HCT116 (cell line): Measurements from ENCODE around the gene TLX2. TPM values are rescaled to one million over a fixed set of nuclear protein-coding genes. Genes with fewer than 3 reads are reported as not detected.

ENCODE experiments used
- ATAC-seq: fragments of 200-7000 bp; cut with Tn5 transposase; 2 replicates; pipeline ENCODE4 v1.9.1; 2020; ENCODE audit warnings: mild to moderate bottlenecking, moderate library complexity
- BruUV-seq: library from RNA; stranded (reverse); fragments of 400-500 nt; replicated peaks from 2 replicates; lab custom pipeline; 2021; lab: Mats Ljungman, UMichigan
- CTCF ChIA-PET: fragments of 300-600 bp; sonication (Branson Sonifier 250); formaldehyde crosslinking; loops from one replicate; lab custom pipeline; 2021; ENCODE audit warnings: antibody characterized with exemption; lab: Charles Lee
- POLR2A ChIA-PET: fragments of 300-600, 350-600 bp; sonication (Branson Sonifier 250); formaldehyde crosslinking; loops from one replicate; lab custom pipeline; 2021; ENCODE audit warnings: antibody characterized with exemption; lab: Charles Lee
- RAD21 ChIA-PET, 2 experiments: fragments of 300-600 bp; sonication (Branson Sonifier 250); formaldehyde crosslinking; loops; one replicate each; lab custom pipeline; 2023; ENCODE audit warnings: low total read pairs in 2 of 2; ENCODE audit not compliant: uncharacterized antibody in 2 of 2, unreplicated experiment in 2 of 2, low non-redundant PET in 1 of 2; lab: Charles Lee
- DNase-seq: peaks from one replicate; pipeline ENCODE4 v3.0.0-alpha.2; 2010; ENCODE audit warnings: low read depth, low spot score
- H2AFZ ChIP-seq: fragments of 200-600 bp; shearing (Covaris generic), sonication (generic); 2 replicates; pipeline ENCODE4 v1.6.1; 2017; ENCODE audit warnings: low read depth, mixed run types, mixed read lengths, antibody characterized with exemption, low read length; ENCODE audit not compliant: poor library complexity, severe bottlenecking
- H3K27ac ChIP-seq: 2 replicates; pipeline ENCODE4 v1.5.1; 2012; ENCODE audit warnings: low read depth, low read length
- H3K27me3 ChIP-seq: fragments of 200-600 bp; sonication (generic); 2 replicates; pipeline ENCODE4 v1.6.1; 2016; ENCODE audit warnings: mixed run types, low read length, mixed read lengths; ENCODE audit not compliant: insufficient read depth
- H3K36me3 ChIP-seq, 2 experiments: fragments of 200-500 bp in 1 of 2; fragments of 200-600 bp in 1 of 2; sonication (Bioruptor generic) in 1 of 2; sonication (generic) in 1 of 2; 2 replicates each; pipeline versions ENCODE4 v1.5.1 to v1.6.1; 2014 to 2016; ENCODE audit warnings: low read length in 2 of 2, inconsistent platforms in 1 of 2, mixed read lengths in 1 of 2, mixed run types in 1 of 2; ENCODE audit not compliant: insufficient read depth in 2 of 2, control insufficient read depth in 1 of 2
- H3K4me1 ChIP-seq, 2 experiments: fragments of 200-600 bp in 1 of 2; sonication (generic) in 1 of 2; 2 replicates each; pipeline versions ENCODE4 v1.5.1 to v1.6.1; 2012 to 2017; ENCODE audit warnings: low read length in 2 of 2, inconsistent platforms in 1 of 2, mild to moderate bottlenecking in 1 of 2, mixed read lengths in 1 of 2, mixed run types in 1 of 2, moderate library complexity in 1 of 2; ENCODE audit not compliant: insufficient read depth in 2 of 2, control insufficient read depth in 1 of 2
- H3K4me2 ChIP-seq: fragments of 200-600 bp; sonication (generic); 2 replicates; pipeline ENCODE4 v1.6.1; 2017; ENCODE audit warnings: mixed run types, low read length, mixed read lengths
- H3K4me3 ChIP-seq, 2 experiments: fragments of 200-600 bp in 1 of 2; sonication (generic) in 1 of 2; replicated peaks in 1 of 2; 2 replicates each; pipeline ENCODE4 v1.5.1; 2011 to 2016; ENCODE audit warnings: low read length in 2 of 2, control low read depth in 1 of 2, low read depth in 1 of 2, mild to moderate bottlenecking in 1 of 2, mixed read lengths in 1 of 2, mixed run types in 1 of 2
- H3K79me2 ChIP-seq: fragments of 200-600 bp; sonication (generic); 2 replicates; pipeline ENCODE4 v1.6.1; 2017; ENCODE audit warnings: mild to moderate bottlenecking, mixed run types, low read length, moderate library complexity, mixed read lengths; ENCODE audit not compliant: insufficient read depth
- H3K9ac ChIP-seq: fragments of 200-600 bp; sonication (generic); 2 replicates; pipeline ENCODE4 v1.6.1; 2016; ENCODE audit warnings: low read length, mixed read lengths
- H3K9me2 ChIP-seq: fragments of 200-600 bp; sonication (generic), shearing (Covaris generic); 2 replicates; pipeline ENCODE4 v1.6.1; 2017; ENCODE audit warnings: mixed run types, mild to moderate bottlenecking, moderate library complexity; ENCODE audit not compliant: insufficient read depth
- H3K9me3 ChIP-seq, 2 experiments: fragments of 200-500 bp in 1 of 2; fragments of 200-600 bp in 1 of 2; sonication (Bioruptor generic) in 1 of 2; sonication (generic) in 1 of 2; 2 replicates each; pipeline ENCODE4 v1.6.1; 2014 to 2017; ENCODE audit warnings: low read length in 2 of 2, mixed read lengths in 2 of 2, inconsistent platforms in 1 of 2, low read depth in 1 of 2, mild to moderate bottlenecking in 1 of 2, mixed run types in 1 of 2, moderate library complexity in 1 of 2; ENCODE audit not compliant: control insufficient read depth in 1 of 2, insufficient read depth in 1 of 2
- H4K20me1 ChIP-seq: fragments of 200-600 bp; sonication (generic), shearing (Covaris generic); 2 replicates; pipeline ENCODE4 v1.6.1; 2017; ENCODE audit warnings: mixed run types, mild to moderate bottlenecking, moderate library complexity; ENCODE audit not compliant: insufficient read depth
- ATF3 ChIP-seq: IDR thresholded peaks from 2 replicates; pipeline ENCODE4 v1.6.1; 2012
- CTCF ChIP-seq, 3 experiments: fragments of 200-600 bp in 1 of 3; sonication (generic) in 1 of 3; IDR thresholded peaks in 2 of 3; conservative IDR thresholded peaks in 1 of 3; 2 replicates each; pipeline ENCODE4 v1.5.1; 2012 to 2017; ENCODE audit warnings: low read depth in 2 of 3, low read length in 2 of 3, antibody characterized with exemption in 1 of 3, borderline replicate concordance in 1 of 3, control low read depth in 1 of 3, mild to moderate bottlenecking in 1 of 3, mixed read lengths in 1 of 3, mixed run types in 1 of 3, moderate library complexity in 1 of 3; ENCODE audit not compliant: insufficient read depth in 1 of 3
- EGR1 ChIP-seq: IDR thresholded peaks from 2 replicates; pipeline ENCODE4 v1.6.1; 2012; ENCODE audit warnings: low read depth
- EZH2 ChIP-seq: fragments of 200-600 bp; sonication (generic); IDR thresholded peaks from 2 replicates; pipeline ENCODE4 v1.6.1; 2017; ENCODE audit warnings: antibody characterized with exemption, mixed run types
- EZH2phosphoT487 ChIP-seq: fragments of 200-600 bp; IDR thresholded peaks from 2 replicates; pipeline ENCODE4 v1.6.1; 2018; ENCODE audit warnings: antibody characterized with exemption, borderline replicate concordance
- JUND ChIP-seq: IDR thresholded peaks from 2 replicates; pipeline ENCODE4 v1.6.1; 2012
- POLR2AphosphoS5 ChIP-seq: IDR thresholded peaks from 2 replicates; pipeline ENCODE4 v1.6.1; 2011; ENCODE audit warnings: mild to moderate bottlenecking, low read depth, low read length, moderate library complexity
- RAD21 ChIP-seq: IDR thresholded peaks from 2 replicates; pipeline ENCODE4 v1.6.1; 2012; ENCODE audit warnings: low read depth, mild to moderate bottlenecking
- REST ChIP-seq: IDR thresholded peaks from 2 replicates; pipeline ENCODE4 v1.6.1; 2012; ENCODE audit warnings: low read depth
- SIN3A ChIP-seq: IDR thresholded peaks from 2 replicates; pipeline ENCODE4 v1.6.1; 2012; ENCODE audit warnings: low read depth
- SP1 ChIP-seq: IDR thresholded peaks from 2 replicates; pipeline ENCODE4 v1.6.1; 2012; ENCODE audit warnings: low read depth
- TCF7L2 ChIP-seq: IDR thresholded peaks from 2 replicates; pipeline ENCODE4 v1.7.0; 2011; ENCODE audit warnings: borderline replicate concordance, inconsistent platforms; ENCODE audit not compliant: insufficient read depth, insufficient read length; ENCODE audit errors: extremely low read depth
- YY1 ChIP-seq: IDR thresholded peaks from 2 replicates; pipeline ENCODE4 v1.6.1; 2011; ENCODE audit warnings: low read length, low read depth, moderate library complexity, mild to moderate bottlenecking; ENCODE audit not compliant: insufficient replicate concordance; ENCODE audit errors: extremely low read depth
- ZBTB33 ChIP-seq: IDR thresholded peaks from 2 replicates; pipeline ENCODE4 v1.6.1; 2011; ENCODE audit warnings: mild to moderate bottlenecking, low read length, moderate library complexity; ENCODE audit not compliant: insufficient replicate concordance; ENCODE audit errors: extremely low read depth
- ZFX ChIP-seq: fragments of 450-650 bp; IDR thresholded peaks from 2 replicates; pipeline ENCODE4 v1.6.1; 2017
- intact Hi-C: fragments of 100-400 bp; cut with micrococcal nuclease; formaldehyde crosslinking; loops from 2 replicates; pipeline ENCODE4 v1.10.0; 2022
- total RNA-seq: library from RNA; stranded (reverse); gene quantifications from one replicate; pipeline ENCODE4 v1.2.1, GENCODE V29; 2021; ENCODE audit not compliant: unreplicated experiment

TLX2 gene
- total RNA-seq, 1 experiment from 2014 or later, result not detected

- no TSS peak for BruUV-seq
- RAD21 ChIA-PET, result no interaction called here
Measured at GRCh38 chr2:74540291-74540690, 26.0 kb downstream of the TLX2 start.

More at GRCh38 chr2:74540291-74540690, 26.0 kb downstream of the TLX2 start:
- no peak overlapping the region for H3K4me3 ChIP-seq
- no peak for ATAC-seq
- no peak for DNase-seq
- H3K4me1 ChIP-seq, result no peaks in the 10 kb centered on the region; a peak in 2 of 4 replicates
- no peak overlapping the region for H2AFZ ChIP-seq
- H3K9me2 ChIP-seq, result no peaks in the 10 kb centered on the region
- no peaks in the 10 kb centered on the region for H3K79me2 ChIP-seq
- ChIA-PET POLR2A (no interaction called here), CTCF (no interaction called here)
- intact Hi-C loops, result no loop called here
- H3K9ac ChIP-seq, result no peak overlapping the region
- no peak for TF ChIP-seq REST
- TF ChIP-seq POLR2AphosphoS5, result no peak
- no peak for TF ChIP-seq JUND
- TF ChIP-seq EGR1, result no peak
- TF ChIP-seq CTCF (IDR thresholded peaks at IDR 0.05 in 2 of 3, conservative IDR thresholded peaks at IDR 0.05 in 1 of 3; ENCODE audit: borderline replicate concordance in 1 of 3, insufficient read depth in 1 of 3, low read depth in 2 of 3, low read length in 2 of 3), result no peak
- TF ChIP-seq EZH2, result no peak
- no peak for TF ChIP-seq EZH2phosphoT487
- no peak for TF ChIP-seq ZBTB33
- TF ChIP-seq ZFX, result no peak
- no peak for TF ChIP-seq RAD21
- TF ChIP-seq TCF7L2, result no peak
- no peak for TF ChIP-seq SP1
- no peak for TF ChIP-seq SIN3A
- no peak for TF ChIP-seq YY1
- TF ChIP-seq ATF3, result no peak
- H3K27me3 ChIP-seq, result no peaks in the 10 kb centered on the region
- no peaks in the 10 kb centered on the region for H3K9me3 ChIP-seq
- no peak overlapping the region for H3K27ac ChIP-seq
- H3K36me3 ChIP-seq, result no peaks in the 10 kb centered on the region
- H3K4me2 ChIP-seq, result no peak overlapping the region
- H4K20me1 ChIP-seq, result no peaks in the 10 kb centered on the region
